Left renal cortex interstitium (tissue), 4 donors: ENCODE measurements around the gene SKIL. TPM values are rescaled to one million over a fixed set of nuclear protein-coding genes. Genes with fewer than 3 reads are reported as not detected.

ENCODE experiments used
- DNase-seq, 4 donors: peaks; one replicate each; pipeline ENCODE4 v3.0.0-alpha.2; 2013; ENCODE audit warnings: low read depth in 4 of 4, low spot score in 2 of 4, missing footprints in 1 of 4
- polyA plus RNA-seq, 4 donors: library from polyadenylated mRNA; unstranded; fragments of 120-200 nt; gene quantifications; one replicate each; pipeline ENCODE4 v1.2.1, GENCODE V29; 2013; ENCODE audit not compliant: insufficient read length in 4 of 4

The SKIL gene
- polyA plus RNA-seq, 4 donors: 39.8 to 59.4 (median 42.7) TPM

GRCh38 chr3:170346481-170347392 lies 10.8 kb upstream of the SKIL start:
- no peak for DNase-seq

DNA sequence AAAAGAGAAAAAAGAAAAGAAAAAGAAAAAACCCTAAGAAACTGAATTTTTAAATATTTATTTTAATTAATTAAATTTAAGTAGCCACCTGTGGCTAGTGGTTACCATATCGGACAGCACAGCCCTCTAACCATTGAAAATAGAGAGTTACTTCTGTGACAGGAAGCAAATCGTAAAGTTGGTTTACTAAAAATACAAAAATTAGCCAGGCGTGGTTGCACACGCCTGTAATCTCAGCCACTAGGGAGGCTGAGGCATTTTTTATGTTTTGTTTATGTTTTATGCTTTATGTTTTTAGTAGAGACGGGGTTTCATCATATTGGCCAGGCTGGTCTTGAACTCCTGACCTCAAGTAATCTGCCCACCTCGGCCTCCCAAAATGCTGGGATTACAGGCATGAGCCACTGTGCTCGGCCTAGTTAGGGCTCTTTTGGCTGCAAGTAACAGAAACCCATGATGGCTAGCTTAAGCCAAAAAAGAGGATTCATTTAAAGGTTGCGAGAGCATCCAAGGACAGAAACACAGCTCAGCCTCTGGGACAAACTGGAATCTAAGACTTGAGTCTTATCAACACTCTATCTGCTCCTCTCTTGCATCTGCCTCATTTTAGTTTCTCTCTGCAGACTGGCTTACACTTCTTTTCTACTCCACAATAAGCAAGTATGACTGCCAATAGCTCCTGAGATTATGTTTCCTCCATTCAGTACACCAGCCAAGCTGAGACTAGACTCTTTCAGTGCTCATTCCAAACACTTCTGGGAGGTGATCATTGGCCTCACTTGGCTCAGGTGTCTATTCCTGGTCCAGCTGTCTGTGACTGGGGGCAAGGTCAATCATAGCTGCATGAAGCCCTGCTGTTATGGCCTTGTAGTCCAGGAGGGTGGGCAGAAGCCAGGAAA lies 6.8 kb upstream of the SKIL start:
- DNase-seq: no peak

DNA sequence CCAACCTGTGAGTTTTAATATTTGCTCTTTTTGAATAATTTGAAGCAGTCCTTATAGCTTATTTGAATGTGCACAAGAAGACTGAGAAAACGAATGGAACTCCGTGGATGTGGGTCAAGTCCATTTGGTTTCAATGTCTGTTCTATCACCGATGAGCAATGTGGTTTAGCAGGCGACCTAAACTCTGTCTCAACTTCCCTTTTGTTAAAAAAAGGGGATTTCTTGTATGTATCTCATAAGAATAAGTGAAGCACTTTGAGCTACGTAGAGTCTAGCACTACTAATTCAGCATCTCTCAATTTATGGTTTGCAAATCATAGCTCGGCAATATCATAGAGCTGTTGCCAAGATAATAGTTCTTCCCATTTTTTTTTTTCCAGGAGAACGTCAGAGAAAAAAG lies 4.6 kb upstream of the SKIL start:
- DNase-seq: no peak

GRCh38 chr3:170353485-170353884 lies 4.0 kb upstream of the SKIL start:
- no peak for DNase-seq

- no peak for DNase-seq
Measured at GRCh38 chr3:170354760-170355159, 2.8 kb upstream of the SKIL start.

DNA sequence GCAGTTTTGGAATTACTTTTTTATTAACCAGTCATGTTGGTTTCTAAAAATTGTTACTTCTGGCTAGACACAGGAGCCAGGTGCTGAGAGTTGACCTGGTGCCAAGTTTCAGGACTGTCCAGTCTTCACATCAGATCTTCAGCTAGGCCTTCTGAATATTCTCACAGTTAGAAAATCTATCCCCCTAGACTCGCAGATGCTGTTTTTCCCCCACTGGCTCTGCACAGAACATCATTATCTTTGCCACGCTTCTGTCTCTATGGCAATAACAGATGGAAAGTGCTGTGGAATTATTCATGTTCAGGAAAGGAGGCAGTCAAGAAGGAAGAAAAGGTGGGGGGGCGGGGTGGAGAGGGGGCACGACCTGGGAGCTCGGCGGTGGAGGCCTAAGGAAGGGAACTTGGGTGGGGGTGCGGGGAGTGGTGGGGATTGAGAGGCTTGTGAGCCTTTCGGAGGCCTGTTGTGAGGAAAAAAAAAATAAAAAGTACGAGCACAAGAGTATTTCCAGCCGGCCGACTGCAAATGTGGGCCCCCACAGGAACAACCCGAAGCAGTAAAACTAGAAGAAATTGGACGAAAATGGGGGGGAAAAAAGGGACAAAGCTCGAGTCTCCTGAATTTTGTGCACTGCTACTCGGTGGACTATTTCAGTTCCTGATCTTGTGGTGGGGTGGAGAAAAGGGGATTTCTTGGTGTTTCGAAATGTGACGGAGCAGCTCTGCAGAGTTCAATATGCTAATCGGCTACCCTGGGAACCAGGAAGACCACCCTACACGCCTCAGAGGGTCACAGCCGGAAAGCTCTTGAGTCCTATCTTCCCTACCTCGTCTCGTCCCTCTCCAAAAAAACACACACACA lies 1.5 kb upstream of the SKIL start:
- peak in 2 of 4 donors; percentile 80 to 88 for DNase-seq

DNA sequence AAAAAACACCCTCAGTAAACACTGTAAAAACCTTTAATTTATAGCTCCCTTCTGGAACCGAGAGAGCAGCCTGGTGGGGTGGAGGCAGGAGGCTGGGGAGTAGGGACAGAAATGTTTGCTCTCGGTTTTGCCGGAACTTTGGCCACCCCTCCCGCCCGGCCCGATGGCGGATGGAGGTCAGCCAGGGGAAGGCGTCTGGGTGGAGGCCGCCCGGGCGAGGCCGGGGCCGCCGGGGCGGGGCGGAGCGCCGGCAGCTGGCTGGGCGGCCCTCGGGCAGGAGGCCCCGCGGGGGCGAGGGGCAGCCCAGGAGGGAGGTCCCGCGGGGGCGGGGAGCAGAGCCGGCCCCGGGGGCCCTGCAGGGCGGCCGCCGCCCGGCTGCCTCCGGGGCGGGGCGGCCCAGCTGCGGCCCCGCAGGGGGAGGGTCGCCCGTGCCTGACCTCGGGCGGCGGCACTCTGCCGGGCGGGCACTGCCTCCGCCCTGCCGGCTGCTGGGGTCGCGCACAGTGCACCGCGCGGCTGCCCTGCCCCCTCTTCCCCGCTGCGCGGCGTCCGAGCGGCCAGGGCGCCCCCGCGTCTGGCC lies 829 bp upstream of the SKIL start:
- DNase-seq: peak in 2 of 4 donors; percentile 74 to 79

GRCh38 chr3:170358042-170359010 lies 811 bp downstream of the SKIL start:
- DNase-seq: peak; percentile 55 to 71 (median 62)

GRCh38 chr3:170359178-170359704 lies 1.7 kb downstream of the SKIL start:
- DNase-seq: peak in 1 of 4 donors; percentile 41

- DNase-seq: no peak
Measured at GRCh38 chr3:170360466-170360865, 3.0 kb downstream of the SKIL start.

- DNase-seq: no peak
Measured at GRCh38 chr3:170360916-170361315, 3.4 kb downstream of the SKIL start.

- DNase-seq: no peak
Measured at GRCh38 chr3:170361711-170362110, 4.2 kb downstream of the SKIL start.

- no peak for DNase-seq
Measured at GRCh38 chr3:170363471-170363994, 6.0 kb downstream of the SKIL start.

DNA sequence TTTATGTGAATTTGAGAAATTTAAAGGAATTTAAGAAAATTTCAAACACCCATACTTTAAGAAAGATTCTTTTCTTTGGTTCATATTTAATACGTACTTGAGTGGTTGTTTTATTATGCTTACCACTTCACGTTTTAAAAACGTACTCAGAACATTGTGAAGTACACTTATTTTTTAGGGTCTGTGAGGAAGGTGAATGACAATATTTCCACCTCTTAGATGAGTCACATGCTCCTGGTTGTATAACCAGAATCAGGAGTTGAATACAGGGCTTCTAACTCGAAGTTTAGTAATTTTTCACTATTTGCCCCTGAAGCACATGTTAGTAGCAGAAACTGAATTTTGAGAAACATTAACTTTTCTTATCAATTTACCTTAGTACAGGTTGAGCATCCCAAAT lies 7.5 kb downstream of the SKIL start:
- no peak for DNase-seq

DNA sequence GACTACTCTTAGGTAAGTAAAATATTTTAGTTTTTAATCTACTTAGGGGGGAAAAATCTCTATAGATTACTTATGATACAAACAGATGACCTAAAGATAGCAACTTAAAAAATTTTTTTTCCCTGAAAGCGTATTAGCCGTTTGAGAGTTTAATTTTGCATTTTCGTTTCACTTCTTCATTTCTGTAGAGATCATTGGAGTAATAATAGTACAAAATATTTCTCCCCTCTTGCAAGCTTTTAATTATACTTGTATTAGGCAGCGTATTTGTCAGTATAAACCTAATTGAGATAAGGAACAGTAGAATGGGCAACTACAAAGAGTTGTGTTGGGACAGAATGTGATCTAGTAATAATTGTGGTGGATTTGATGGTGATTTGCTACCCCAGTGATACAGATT lies 10.3 kb downstream of the SKIL start:
- DNase-seq: no peak

- DNase-seq: no peak
Measured at GRCh38 chr3:170368921-170369320, 11.4 kb downstream of the SKIL start.

- DNase-seq: no peak
Measured at GRCh38 chr3:170372190-170372879, 14.8 kb downstream of the SKIL start.

GRCh38 chr3:170383567-170383966 lies 26.1 kb downstream of the SKIL start:
- no peak for DNase-seq
